K562 (cell line): ENCODE results near the gene SPHK1. TPM values are rescaled to one million over a fixed set of nuclear protein-coding genes. Genes with fewer than 3 reads are reported as not detected.

Source experiments
- ATAC-seq: fragments of 200-7000 bp; cut with Tn5 transposase; 3 replicates; pipeline ENCODE4 v1.9.1; 2020; ENCODE audit warnings: moderate library complexity
- BruUV-seq: library from RNA; stranded (reverse); fragments of 400-500 nt; replicated peaks from 2 replicates; lab custom pipeline; 2021; lab: Mats Ljungman, UMichigan
- CTCF ChIA-PET: fragments of 300-600 bp; formaldehyde crosslinking; extraction: SDS; loops from one replicate; lab custom pipeline; 2021; ENCODE audit warnings: low intra/inter-chr PET ratio; lab: Yijun Ruan, JAX
- POLR2A ChIA-PET: fragments of 300-600, 350-650 bp; sonication (Branson Sonifier 250); formaldehyde crosslinking; extraction: SDS; loops from one replicate; lab custom pipeline; 2021; ENCODE audit warnings: antibody characterized with exemption, inconsistent platforms; lab: Yijun Ruan, JAX
- DNase-seq, 4 experiments: peaks; one replicate each; pipeline versions ENCODE4 v3.0.0 to v3.0.0-alpha.2; 2011 to 2018; ENCODE audit warnings: low spot score in 3 of 4, mixed read lengths in 3 of 4; ENCODE audit errors: extremely low read depth in 1 of 4
- FAIRE-seq: peaks from 2 replicates; lab custom pipeline; 2011; peaks lifted over from hg19 to GRCh38; lab: Jason Lieb, UNC
- H2AFZ ChIP-seq: 2 replicates; pipeline ENCODE4 v1.6.0; 2011; ENCODE audit warnings: low read depth, low read length, control low read depth, inconsistent platforms
- H3K27ac ChIP-seq: fragments of 200-600 bp; 3 replicates; pipeline ENCODE4 v1.8.0; 2011; ENCODE audit warnings: low read depth, mild to moderate bottlenecking, control low read depth, inconsistent platforms, low read length, moderate library complexity, mixed read lengths; ENCODE audit errors: extremely low read depth
- H3K27me3 ChIP-seq, 2 experiments: fragments of 300-600 bp in 1 of 2; 2 replicates in 1 of 2; 3 replicates in 1 of 2; pipeline versions ENCODE4 v1.6.0 to v1.8.0; 2011; ENCODE audit warnings: inconsistent platforms in 2 of 2, low read length in 2 of 2, mild to moderate bottlenecking in 1 of 2, mixed read lengths in 1 of 2, moderate library complexity in 1 of 2; ENCODE audit not compliant: control insufficient read depth in 2 of 2, insufficient read depth in 2 of 2
- H3K36me3 ChIP-seq: fragments of 300-600 bp; 3 replicates; pipeline ENCODE4 v1.8.0; 2011; ENCODE audit warnings: mild to moderate bottlenecking, low read length, inconsistent platforms; ENCODE audit not compliant: control insufficient read depth, insufficient read depth
- H3K4me1 ChIP-seq, 2 experiments: fragments of 200-600 bp in 1 of 2; replicated peaks in 1 of 2; 2 replicates in 1 of 2; 3 replicates in 1 of 2; pipeline versions ENCODE4 v1.5.1 to v1.8.0; 2011; ENCODE audit warnings: inconsistent platforms in 2 of 2, low read length in 2 of 2, mild to moderate bottlenecking in 1 of 2, mixed read lengths in 1 of 2, moderate library complexity in 1 of 2; ENCODE audit not compliant: control insufficient read depth in 2 of 2, insufficient read depth in 2 of 2
- H3K4me2 ChIP-seq: 2 replicates; pipeline ENCODE4 v1.6.1; 2011; ENCODE audit warnings: low read length, control low read depth, inconsistent platforms, mixed read lengths; ENCODE audit not compliant: insufficient read depth
- H3K4me3 ChIP-seq: fragments of 200-600 bp; sonication (generic), shearing (Covaris generic); 2 replicates; pipeline ENCODE4 v1.5.1; 2016; ENCODE audit warnings: control low read depth, inconsistent platforms
- H3K79me2 ChIP-seq: fragments of 200-600 bp; 3 replicates; pipeline ENCODE4 v1.8.0; 2011; ENCODE audit warnings: low read length, inconsistent platforms; ENCODE audit not compliant: control insufficient read depth, insufficient read depth
- H3K9ac ChIP-seq, 2 experiments: 2 replicates each; pipeline versions ENCODE4 v1.6.0 to v1.6.1; 2011; ENCODE audit warnings: low read depth in 2 of 2, low read length in 2 of 2, control low read depth in 1 of 2, inconsistent platforms in 1 of 2, mild to moderate bottlenecking in 1 of 2, mixed read lengths in 1 of 2; ENCODE audit not compliant: insufficient read depth in 1 of 2
- H3K9me1 ChIP-seq: one replicate; pipeline ENCODE4 v1.6.0; 2011; ENCODE audit warnings: inconsistent platforms, mild to moderate bottlenecking, low read length, moderate library complexity; ENCODE audit not compliant: control insufficient read depth, insufficient read depth
- H3K9me3 ChIP-seq: replicated peaks from 2 replicates; pipeline ENCODE4 v1.5.1; 2011; ENCODE audit warnings: low read depth, low read length, inconsistent platforms; ENCODE audit not compliant: control insufficient read depth, insufficient read depth
- H4K20me1 ChIP-seq: replicated peaks from 2 replicates; pipeline ENCODE4 v1.6.1; 2011; ENCODE audit warnings: low read length, inconsistent platforms, mixed read lengths; ENCODE audit not compliant: control insufficient read depth, insufficient read depth
- BHLHE40 ChIP-seq: IDR thresholded peaks from 2 replicates; pipeline ENCODE4 v1.6.1; 2011; ENCODE audit warnings: low read length, improper control_type of control experiment
- HES1 ChIP-seq: fragments of 450-650 bp; IDR thresholded peaks from 2 replicates; pipeline ENCODE4 v1.6.1; 2016; ENCODE audit warnings: low read depth, mild to moderate bottlenecking, moderate library complexity
- HINFP ChIP-seq: fragments of 450-650 bp; conservative IDR thresholded peaks from 2 replicates; pipeline ENCODE4 v1.6.1; 2016; ENCODE audit warnings: missing genetic modification characterization, low read depth, mild to moderate bottlenecking, control low read depth, missing compliant biosample characterization
- KDM1A ChIP-seq, 2 experiments: fragments of 450-650 bp; IDR thresholded peaks; 2 replicates each; pipeline ENCODE4 v1.6.1; 2016; ENCODE audit warnings: mild to moderate bottlenecking in 2 of 2
- MEF2D ChIP-seq: conservative IDR thresholded peaks from 2 replicates; pipeline ENCODE4 v1.6.1; 2016; ENCODE audit warnings: low read depth, missing genetic modification characterization, missing compliant biosample characterization
- ZNF586 ChIP-seq: fragments of 450-650 bp; formaldehyde crosslinking; conservative IDR thresholded peaks from 2 replicates; pipeline ENCODE4 v1.4.0; 2020; ENCODE audit warnings: mild to moderate bottlenecking, moderate library complexity
- WGBS: fragments of 100-300 bp; shearing (Covaris generic); methylation state at CpG from one replicate; pipeline ENCODE4 v1.1.6; 2016; ENCODE audit warnings: low coverage, mixed read lengths; ENCODE audit not compliant: insufficient coverage; ENCODE audit errors: missing lambda C conversion rate; 5-methylcytosine and 5-hydroxymethylcytosine counted together
- in situ Hi-C: fragments of 300-500 bp; cut with MboI; formaldehyde crosslinking; loops from 4 replicates; pipeline ENCODE4 v1.15.0; 2018; ENCODE audit warnings: inconsistent platforms, mixed read lengths
- intact Hi-C: fragments of 100-400 bp; cut with micrococcal nuclease; formaldehyde crosslinking; loops from 2 replicates; pipeline ENCODE4 v1.14.2; 2022
- polyA plus RNA-seq, 8 experiments: library from polyadenylated mRNA; depleted of rRNA in 4 of 8; stranded (reverse) in 5 of 8; unstranded in 3 of 8; fragments of >200 nt; fragmentation: Nextera tagmentation in 2 of 8; fragmentation: Illumina TruSeq in 1 of 8; extraction: Ambion mirVana in 2 of 8; extraction: Trizol in 1 of 8; gene quantifications; 2 replicates each; pipeline versions ENCODE4 v1.2.1 to v1.2.3, GENCODE V29; 2011 to 2014; ENCODE audit warnings: inconsistent platforms in 1 of 8, missing spikeins in 1 of 8
- total RNA-seq, 7 experiments: library from RNA; depleted of rRNA in 6 of 7; stranded (reverse); fragments of >200 nt in 6 of 7; fragmentation: Illumina TruSeq in 2 of 7; extraction: Trizol in 2 of 7; gene quantifications; 2 replicates each; pipeline versions ENCODE4 v1.2.1 to v1.2.3, GENCODE V29; 2011 to 2021; ENCODE audit warnings: low replicate concordance in 1 of 7

Gene SPHK1
- total and polyA plus RNA-seq, 9 of the 15 experiments (the other 6 are each of a cell fraction or from before 2014, with no cell fraction given): 0.21 to 60.3 (median 14.5) TPM

- no peak for TF ChIP-seq MEF2D (tag)
- no peak for TF ChIP-seq HINFP
- TF ChIP-seq HES1: no peak
- no peak for TF ChIP-seq ZNF586 (CRISPR knock-in tag)
- no peak for TF ChIP-seq BHLHE40
- no peak for TF ChIP-seq KDM1A (IDR thresholded peaks at IDR 0.05)
- ATAC-seq: no peak
These were observed 41.3 kb upstream of the SPHK1 start for GRCh38 chr17:76343106-76343505.

More at GRCh38 chr17:76343106-76343505, 41.3 kb upstream of the SPHK1 start:
- H3K4me3 ChIP-seq: no peak overlapping the region
- H3K36me3 ChIP-seq: peaks cover 50% of the 10 kb centered on the region
- H2AFZ ChIP-seq: no peak overlapping the region
- in situ Hi-C loops: no loop called here
- H3K9ac ChIP-seq: no peak overlapping the region
- H3K27ac ChIP-seq: no peak overlapping the region
- H3K27me3 ChIP-seq: no peaks in the 10 kb centered on the region
- H4K20me1 ChIP-seq: no peaks in the 10 kb centered on the region
- no peaks in the 10 kb centered on the region for H3K9me1 ChIP-seq
- BruUV-seq: no TSS peak
- intact Hi-C loops: no loop called here
- ChIA-PET CTCF (no interaction called here), POLR2A (interaction anchor here (0.7 kb wide), 1 partner anchor 10 kb away, joined by 3 read pairs; no protein-coding TSS in a partner anchor)
- no peaks in the 10 kb centered on the region for H3K79me2 ChIP-seq
- H3K4me1 ChIP-seq: peaks cover 7 to 12% of the 10 kb centered on the region in 2 experiments; a peak in 4 of 5 replicates
- DNase-seq (no peak), FAIRE-seq (no peak)
- H3K9me3 ChIP-seq: no peaks in the 10 kb centered on the region
- 80% methylated on average over 7 of the region's 7 CpGs for WGBS
- H3K4me2 ChIP-seq: no peak overlapping the region
